Neuronal stem cell (in vitro differentiated cells): Measurements from ENCODE around the gene SRSF6.

Source experiments
- DNase-seq: peaks from one replicate; pipeline ENCODE4 v3.0.0-alpha.2; 2013; ENCODE audit warnings: low spot score
- H2AFZ ChIP-seq: one replicate; pipeline ENCODE4 v1.6.1; 2013; ENCODE audit warnings: mild to moderate bottlenecking, low read length, inconsistent platforms
- H2AK5ac ChIP-seq: 2 replicates; pipeline ENCODE4 v1.6.1; 2013; ENCODE audit warnings: low read depth, mild to moderate bottlenecking, inconsistent platforms, low read length, moderate library complexity, mixed read lengths
- H2BK120ac ChIP-seq: 2 replicates; pipeline ENCODE4 v1.6.1; 2013; ENCODE audit warnings: low read depth, mild to moderate bottlenecking, inconsistent platforms, low read length, moderate library complexity, mixed read lengths
- H2BK12ac ChIP-seq: one replicate; pipeline ENCODE4 v1.6.1; 2013; ENCODE audit warnings: low read length, inconsistent platforms
- H2BK15ac ChIP-seq: 2 replicates; pipeline ENCODE4 v1.6.1; 2013; ENCODE audit warnings: mild to moderate bottlenecking, low read length, inconsistent platforms, mixed read lengths
- H2BK5ac ChIP-seq: one replicate; pipeline ENCODE4 v1.6.1; 2013; ENCODE audit warnings: inconsistent platforms, mild to moderate bottlenecking, low read length, moderate library complexity
- H3K14ac ChIP-seq: one replicate; pipeline ENCODE4 v1.6.1; 2013; ENCODE audit warnings: low read length, inconsistent platforms
- H3K18ac ChIP-seq: 2 replicates; pipeline ENCODE4 v1.6.1; 2013; ENCODE audit warnings: low read length, inconsistent platforms
- H3K23ac ChIP-seq: 2 replicates; pipeline ENCODE4 v1.6.1; 2013; ENCODE audit warnings: low read depth, mild to moderate bottlenecking, mixed read lengths, low read length, inconsistent platforms; ENCODE audit not compliant: poor library complexity
- H3K27ac ChIP-seq: replicated peaks from 3 replicates; pipeline ENCODE4 v1.5.1; 2013; ENCODE audit warnings: low read length, inconsistent platforms
- H3K27me3 ChIP-seq, 3 experiments: 2 replicates each; pipeline ENCODE4 v1.6.1; 2013; ENCODE audit warnings: low read length in 3 of 3, mild to moderate bottlenecking in 2 of 3, inconsistent platforms in 1 of 3, low read depth in 1 of 3, mixed read lengths in 1 of 3, moderate library complexity in 1 of 3; ENCODE audit not compliant: control insufficient read depth in 3 of 3, insufficient read depth in 3 of 3
- H3K36me3 ChIP-seq, 2 donors: replicated peaks in 1 of 2; 2 replicates each; pipeline ENCODE4 v1.6.1; 2013; ENCODE audit warnings: low read length in 2 of 2; ENCODE audit not compliant: control insufficient read depth in 2 of 2, insufficient read depth in 2 of 2
- H3K4ac ChIP-seq: 2 replicates; pipeline ENCODE4 v1.6.1; 2013; ENCODE audit warnings: inconsistent platforms, mild to moderate bottlenecking, low read length, moderate library complexity
- H3K4me1 ChIP-seq, 2 donors: 1 replicate in 1 of 2; 2 replicates in 1 of 2; pipeline ENCODE4 v1.6.1; 2013; ENCODE audit warnings: low read length in 2 of 2, low read depth in 1 of 2; ENCODE audit not compliant: control insufficient read depth in 2 of 2, insufficient read depth in 1 of 2
- H3K4me2 ChIP-seq: one replicate; pipeline ENCODE4 v1.6.1; 2013; ENCODE audit warnings: mild to moderate bottlenecking, low read length, inconsistent platforms; ENCODE audit not compliant: insufficient read depth, poor library complexity, severe bottlenecking
- H3K4me3 ChIP-seq, 2 donors: 2 replicates each; pipeline ENCODE4 v1.5.1; 2013; ENCODE audit warnings: low read length in 2 of 2, mild to moderate bottlenecking in 2 of 2, inconsistent platforms in 1 of 2, moderate library complexity in 1 of 2
- H3K79me1 ChIP-seq: one replicate; pipeline ENCODE4 v1.6.1; 2013; ENCODE audit warnings: low read depth, mild to moderate bottlenecking, inconsistent platforms, low read length, moderate library complexity
- H3K9ac ChIP-seq: one replicate; pipeline ENCODE4 v1.6.1; 2013; ENCODE audit warnings: mild to moderate bottlenecking, low read depth, low read length, inconsistent platforms; ENCODE audit not compliant: poor library complexity
- H3K9me3 ChIP-seq, 2 donors: replicated peaks in 1 of 2; 2 replicates each; pipeline versions ENCODE3 to v1.6.1; 2013; ENCODE audit warnings: low read length in 2 of 2, mild to moderate bottlenecking in 2 of 2, inconsistent platforms in 1 of 2, low read depth in 1 of 2, mixed read lengths in 1 of 2, moderate library complexity in 1 of 2; ENCODE audit not compliant: control insufficient read depth in 2 of 2, insufficient read depth in 1 of 2
- H4K8ac ChIP-seq: one replicate; pipeline ENCODE4 v1.6.1; 2013; ENCODE audit warnings: low read depth, mild to moderate bottlenecking, inconsistent platforms, low read length, moderate library complexity
- H4K91ac ChIP-seq: one replicate; pipeline ENCODE4 v1.6.1; 2013; ENCODE audit warnings: low read length, low read depth, mild to moderate bottlenecking, inconsistent platforms; ENCODE audit not compliant: poor library complexity
- WGBS, 2 donors: extraction: QIAGEN DNeasy Blood & Tissue Kit; methylation state at CpG; one replicate each; pipeline ENCODE4 v1.1.7; 2013; ENCODE audit warnings: missing lambda C conversion rate in 2 of 2, mixed read lengths in 1 of 2; ENCODE audit not compliant: insufficient read length in 2 of 2, insufficient replicate concordance in 1 of 2; ENCODE audit errors: extremely low coverage in 2 of 2; 5-methylcytosine and 5-hydroxymethylcytosine counted together

The SRSF6 gene

DNA sequence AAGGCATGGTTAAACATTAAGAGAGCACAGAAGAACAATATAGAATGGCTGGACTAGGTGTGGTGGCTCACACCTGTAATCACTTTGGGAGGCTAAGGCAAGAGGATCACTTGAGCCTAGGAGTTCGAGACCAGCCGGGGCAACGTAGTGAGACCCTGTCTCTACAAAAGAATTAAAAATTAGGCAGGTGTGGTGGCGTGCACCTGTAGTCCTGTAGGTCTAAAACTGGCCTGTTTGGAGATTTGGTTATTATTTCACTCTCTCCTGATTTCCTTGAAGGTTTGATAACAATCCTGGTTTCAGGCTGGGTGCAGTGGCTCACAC, 15.6 kb downstream of the SRSF6 start:
- Histone ChIP-seq H2BK12ac (no peak overlapping the region), H3K4me2 (no peak overlapping the region), H2AFZ (no peak overlapping the region), H2BK120ac (no peak overlapping the region), H3K23ac (no peak overlapping the region), H3K4ac (no peak overlapping the region), H4K8ac (no peak overlapping the region), H2AK5ac (no peak overlapping the region), H3K36me3 (peaks cover 2 to 12% of the 10 kb centered on the region in 2 donors), H3K27ac (no peak overlapping the region), H3K4me3 (no peak overlapping the region), H2BK15ac (no peak overlapping the region), H3K4me1 (no peaks in the 10 kb centered on the region), H4K91ac (no peak overlapping the region), H3K9me3 (no peaks in the 10 kb centered on the region), H3K79me1 (peaks cover 2% of the 10 kb centered on the region), H3K18ac (no peak overlapping the region), H3K9ac (no peak overlapping the region), H3K14ac (no peak overlapping the region), H3K27me3 (no peaks in the 10 kb centered on the region), H2BK5ac (no peak overlapping the region)
- WGBS, 2 donors, result no CpG with 5 or more reads among the region's 4 CpGs
- DNase-seq, result no peak

DNA sequence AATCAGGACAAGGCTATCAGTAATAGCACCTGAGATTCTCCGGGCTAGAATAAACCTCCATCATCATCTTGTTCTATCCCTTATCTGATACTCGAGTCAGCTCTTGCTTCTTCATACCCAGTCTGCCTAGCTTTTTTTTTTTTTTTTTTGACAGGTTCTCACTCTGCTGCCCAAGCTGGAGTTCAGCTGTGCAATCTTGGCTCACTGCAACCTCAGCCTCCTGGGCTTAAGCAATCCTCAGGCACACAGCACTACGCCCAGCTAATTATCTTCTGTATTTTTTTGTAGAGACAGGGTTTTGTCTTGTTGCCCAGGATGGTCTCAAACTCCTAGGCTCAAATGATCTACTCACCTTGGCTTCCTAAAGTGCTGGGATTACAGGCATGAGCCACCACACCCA, 19.5 kb downstream of the SRSF6 start:
- WGBS, 2 donors, result no CpG with 5 or more reads among the region's 3 CpGs
- no peak for DNase-seq
- H2AFZ ChIP-seq, result no peak overlapping the region

DNA sequence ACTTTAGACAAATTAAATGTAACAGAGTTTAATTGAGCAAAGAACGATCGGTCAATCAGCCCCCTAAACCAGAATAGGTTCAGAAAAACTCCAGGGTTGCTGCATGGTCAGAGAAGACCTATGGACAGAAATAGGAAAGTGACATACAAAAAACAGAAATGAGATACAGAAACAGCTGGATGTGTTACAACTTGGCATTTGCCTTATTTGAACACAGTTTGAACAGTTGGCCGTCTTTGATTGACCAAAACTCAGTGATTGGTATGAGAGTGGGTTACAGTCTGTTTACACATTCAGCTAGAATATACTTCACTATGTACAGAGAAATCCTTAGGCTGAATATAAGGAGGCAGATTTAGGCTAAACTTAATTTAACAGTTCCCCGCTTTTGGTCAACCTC, 19.9 kb downstream of the SRSF6 start:
- Histone ChIP-seq H2BK5ac (no peak overlapping the region), H4K8ac (no peak overlapping the region), H2BK15ac (no peak overlapping the region), H3K27me3 (no peaks in the 10 kb centered on the region), H3K4ac (no peak overlapping the region), H3K27ac (no peak overlapping the region), H2AFZ (no peak overlapping the region), H2BK120ac (no peak overlapping the region), H4K91ac (no peak overlapping the region), H3K18ac (no peak overlapping the region), H3K9ac (no peak overlapping the region), H3K9me3 (peaks cover 0 to 3% of the 10 kb centered on the region in 2 donors), H3K79me1 (no peaks in the 10 kb centered on the region), H2BK12ac (no peak overlapping the region), H3K36me3 (no peaks in the 10 kb centered on the region), H3K4me2 (no peak overlapping the region), H3K4me3 (no peak overlapping the region), H3K23ac (no peak overlapping the region), H3K4me1 (no peaks in the 10 kb centered on the region), H2AK5ac (no peak overlapping the region), H3K14ac (no peak overlapping the region)
- no peak for DNase-seq
- WGBS, 2 donors, result no CpG with 5 or more reads among the region's 4 CpGs

More for the DNA sequence above, 19.5 kb downstream of the SRSF6 start:
- Histone ChIP-seq H2BK120ac (no peak overlapping the region), H3K27me3 (no peaks in the 10 kb centered on the region), H3K23ac (no peak overlapping the region), H3K4me2 (no peak overlapping the region), H3K14ac (no peak overlapping the region), H3K36me3 (no peaks in the 10 kb centered on the region), H3K4ac (no peak overlapping the region), H4K91ac (no peak overlapping the region), H3K27ac (no peak overlapping the region), H2BK12ac (no peak overlapping the region), H2AK5ac (no peak overlapping the region), H2BK15ac (no peak overlapping the region), H3K4me1 (no peaks in the 10 kb centered on the region), H3K4me3 (no peak overlapping the region), H3K9me3 (peaks cover 0 to 3% of the 10 kb centered on the region in 2 donors), H4K8ac (no peak overlapping the region), H3K18ac (no peak overlapping the region), H2BK5ac (no peak overlapping the region), H3K9ac (no peak overlapping the region), H3K79me1 (no peaks in the 10 kb centered on the region)

DNA sequence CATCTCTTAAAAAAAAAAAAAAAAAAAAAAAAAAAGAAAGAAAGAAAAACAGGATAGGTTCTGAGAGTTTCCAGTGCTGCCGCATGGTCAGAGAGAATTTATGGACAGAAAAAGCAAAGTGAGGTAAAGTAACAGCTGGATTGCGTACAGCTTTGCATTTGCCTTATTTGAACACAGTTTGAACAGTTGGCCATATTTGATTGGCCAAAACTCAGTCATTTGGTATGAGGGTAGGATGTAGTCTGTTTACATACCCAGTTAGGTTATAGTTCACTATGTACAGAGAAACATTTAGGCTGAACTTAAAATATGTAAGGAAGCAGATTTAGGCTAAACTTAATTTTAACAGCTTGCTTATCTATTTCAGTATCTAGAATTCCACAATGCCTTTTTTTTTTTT, 32.3 kb downstream of the SRSF6 start:
- Histone ChIP-seq H2BK15ac (no peak overlapping the region), H3K4me2 (no peak overlapping the region), H2AFZ (no peak overlapping the region), H2BK12ac (no peak overlapping the region), H3K14ac (no peak overlapping the region), H4K8ac (no peak overlapping the region), H3K36me3 (no peaks in the 10 kb centered on the region), H3K27me3 (no peaks in the 10 kb centered on the region), H3K27ac (no peak overlapping the region), H3K9me3 (no peaks in the 10 kb centered on the region), H4K91ac (no peak overlapping the region), H3K79me1 (no peaks in the 10 kb centered on the region), H3K18ac (no peak overlapping the region), H2AK5ac (no peak overlapping the region), H3K4ac (no peak overlapping the region), H2BK5ac (no peak overlapping the region), H3K4me1 (no peaks in the 10 kb centered on the region), H3K4me3 (no peak overlapping the region), H2BK120ac (no peak overlapping the region), H3K9ac (no peak overlapping the region), H3K23ac (no peak overlapping the region)
- no peak for DNase-seq
- WGBS, 2 donors, result no CpG with 5 or more reads among the region's 2 CpGs
